WTC11 (cell line): ENCODE results near the gene LSM3. TPM values are rescaled to one million over a fixed set of nuclear protein-coding genes. Genes with fewer than 3 reads are reported as not detected.

ENCODE experiments used
- ATAC-seq: fragments of 200-7000 bp; cut with Tn5 transposase; 2 replicates; pipeline ENCODE4 v1.10.0; 2021; ENCODE audit warnings: mild to moderate bottlenecking, moderate library complexity
- CTCF ChIA-PET: fragments of 300-600 bp; sonication (Branson Sonifier 250); formaldehyde crosslinking; loops from one replicate; lab custom pipeline; 2021; ENCODE audit warnings: antibody characterized with exemption; lab: Charles Lee
- POLR2A ChIA-PET: fragments of 350-600 bp; sonication (Branson Sonifier 250); formaldehyde crosslinking; loops from one replicate; lab custom pipeline; 2021; ENCODE audit warnings: antibody characterized with exemption; lab: Charles Lee
- DNase-seq: peaks from one replicate; pipeline ENCODE4 v3.0.0; 2021; ENCODE audit warnings: low spot score
- H3K27ac Mint-ChIP-seq: 2 replicates; pipeline ENCODE4 v1.8.0; 2021; ENCODE audit warnings: mixed read lengths
- H3K27me3 Mint-ChIP-seq: 2 replicates; pipeline ENCODE4 v1.8.0; 2021; ENCODE audit warnings: low read depth, mild to moderate bottlenecking, moderate library complexity, mixed read lengths
- H3K36me3 Mint-ChIP-seq: 2 replicates; pipeline ENCODE4 v1.8.0; 2021; ENCODE audit warnings: mixed read lengths
- H3K4me1 Mint-ChIP-seq: 2 replicates; pipeline ENCODE4 v1.8.0; 2022; ENCODE audit warnings: mixed read lengths
- H3K4me3 Mint-ChIP-seq: 2 replicates; pipeline ENCODE4 v1.8.0; 2021; ENCODE audit warnings: mild to moderate bottlenecking, moderate library complexity, mixed read lengths
- H3K9me3 Mint-ChIP-seq: 2 replicates; pipeline ENCODE4 v1.8.0; 2021; ENCODE audit warnings: mixed read lengths
- ETV6 ChIP-seq: sonication (generic); formaldehyde crosslinking; IDR thresholded peaks from 2 replicates; pipeline ENCODE4 v1.8.1; 2022; ENCODE audit warnings: mild to moderate bottlenecking, missing genetic modification reagents
- FOXJ3 ChIP-seq: sonication (generic); formaldehyde crosslinking; IDR thresholded peaks from 2 replicates; pipeline ENCODE4 v1.9.0; 2021; ENCODE audit warnings: missing genetic modification reagents, mild to moderate bottlenecking, borderline replicate concordance
- FOXP1 ChIP-seq: sonication (generic); formaldehyde crosslinking; IDR thresholded peaks from 2 replicates; pipeline ENCODE4 v1.8.0; 2022; ENCODE audit warnings: missing genetic modification reagents, mild to moderate bottlenecking, moderate library complexity, borderline replicate concordance
- HMGA2 ChIP-seq: fragments of 250-450 bp; sonication (Bioruptor Pico); IDR thresholded peaks from 2 replicates; pipeline ENCODE4 v1.4.0; 2021; ENCODE audit warnings: mild to moderate bottlenecking, moderate library complexity
- IRF2 ChIP-seq: sonication (generic); formaldehyde crosslinking; IDR thresholded peaks from 2 replicates; pipeline ENCODE4 v1.8.0; 2022; ENCODE audit warnings: low read depth, missing genetic modification reagents, borderline replicate concordance
- MXD4 ChIP-seq: fragments of 250-450 bp; sonication (Bioruptor Pico); IDR thresholded peaks from 2 replicates; pipeline ENCODE4 v1.8.0; 2021; ENCODE audit warnings: mild to moderate bottlenecking, moderate library complexity, borderline replicate concordance
- MYBL2 ChIP-seq: sonication (generic); formaldehyde crosslinking; IDR thresholded peaks from 2 replicates; pipeline ENCODE4 v1.8.1; 2023; ENCODE audit warnings: mild to moderate bottlenecking, moderate library complexity, missing genetic modification reagents
- NFYB ChIP-seq: sonication (generic); formaldehyde crosslinking; conservative IDR thresholded peaks from 2 replicates; pipeline ENCODE4 v1.8.0; 2022; ENCODE audit warnings: low read depth, missing genetic modification reagents
- NR3C1 ChIP-seq: sonication (generic); formaldehyde crosslinking; conservative IDR thresholded peaks from 2 replicates; pipeline ENCODE4 v1.8.1; 2023; ENCODE audit warnings: low read depth, mild to moderate bottlenecking, missing genetic modification reagents
- RELA ChIP-seq: sonication (generic); formaldehyde crosslinking; IDR thresholded peaks from 2 replicates; pipeline ENCODE4 v1.8.1; 2022; ENCODE audit warnings: missing genetic modification reagents, mild to moderate bottlenecking, borderline replicate concordance
- RORB ChIP-seq: fragments of 250-450 bp; sonication (Bioruptor Pico); IDR thresholded peaks from 2 replicates; pipeline ENCODE4 v1.9.0; 2021; ENCODE audit warnings: mild to moderate bottlenecking
- SMAD3 ChIP-seq: sonication (generic); formaldehyde crosslinking; IDR thresholded peaks from 2 replicates; pipeline ENCODE4 v1.8.0; 2022; ENCODE audit warnings: missing genetic modification reagents, mild to moderate bottlenecking, borderline replicate concordance
- TEAD1 ChIP-seq: sonication (generic); formaldehyde crosslinking; IDR thresholded peaks from 2 replicates; pipeline ENCODE4 v1.8.0; 2022; ENCODE audit warnings: mild to moderate bottlenecking, missing genetic modification reagents
- TEAD4 ChIP-seq: sonication (generic); formaldehyde crosslinking; IDR thresholded peaks from 2 replicates; pipeline ENCODE4 v1.8.0; 2022; ENCODE audit warnings: mild to moderate bottlenecking, missing genetic modification reagents
- ZNF219 ChIP-seq: sonication (generic); formaldehyde crosslinking; IDR thresholded peaks from 2 replicates; pipeline ENCODE4 v1.8.0; 2023; ENCODE audit warnings: missing genetic modification reagents, mild to moderate bottlenecking, borderline replicate concordance
- ZNF423 ChIP-seq: fragments of 250-450 bp; sonication (Bioruptor Pico); IDR thresholded peaks from 2 replicates; pipeline ENCODE4 v2.1.2; 2022; ENCODE audit warnings: mild to moderate bottlenecking, moderate library complexity
- total RNA-seq: library from RNA; stranded (reverse); gene quantifications from 3 replicates; pipeline ENCODE4 v1.2.3, GENCODE V29; 2021
- TF ChIP-seq, protein P1 (sequence below): sonication (generic); formaldehyde crosslinking; IDR thresholded peaks from 2 replicates; pipeline ENCODE4 v1.8.1; 2023; ENCODE audit warnings: mild to moderate bottlenecking, moderate library complexity, missing genetic modification reagents
- TF ChIP-seq, protein P2 (sequence below): sonication (generic); formaldehyde crosslinking; IDR thresholded peaks from 2 replicates; pipeline ENCODE4 v1.8.1; 2022; ENCODE audit warnings: low read depth, missing genetic modification reagents, borderline replicate concordance
- TF ChIP-seq, protein P3 (sequence below): sonication (generic); formaldehyde crosslinking; IDR thresholded peaks from 2 replicates; pipeline ENCODE4 v1.8.0; 2022; ENCODE audit warnings: mild to moderate bottlenecking, missing genetic modification reagents
- TF ChIP-seq, protein P4 (sequence below): sonication (generic); formaldehyde crosslinking; IDR thresholded peaks from 2 replicates; pipeline ENCODE4 v1.8.0; 2023; ENCODE audit warnings: missing genetic modification reagents, mild to moderate bottlenecking, borderline replicate concordance
- TF ChIP-seq, protein P5 (sequence below): sonication (generic); formaldehyde crosslinking; IDR thresholded peaks from 2 replicates; pipeline ENCODE4 v1.8.1; 2023; ENCODE audit warnings: mild to moderate bottlenecking, missing genetic modification reagents

Gene LSM3
- total RNA-seq, 1 experiment from 2014 or later: 21.4 TPM

DNA sequence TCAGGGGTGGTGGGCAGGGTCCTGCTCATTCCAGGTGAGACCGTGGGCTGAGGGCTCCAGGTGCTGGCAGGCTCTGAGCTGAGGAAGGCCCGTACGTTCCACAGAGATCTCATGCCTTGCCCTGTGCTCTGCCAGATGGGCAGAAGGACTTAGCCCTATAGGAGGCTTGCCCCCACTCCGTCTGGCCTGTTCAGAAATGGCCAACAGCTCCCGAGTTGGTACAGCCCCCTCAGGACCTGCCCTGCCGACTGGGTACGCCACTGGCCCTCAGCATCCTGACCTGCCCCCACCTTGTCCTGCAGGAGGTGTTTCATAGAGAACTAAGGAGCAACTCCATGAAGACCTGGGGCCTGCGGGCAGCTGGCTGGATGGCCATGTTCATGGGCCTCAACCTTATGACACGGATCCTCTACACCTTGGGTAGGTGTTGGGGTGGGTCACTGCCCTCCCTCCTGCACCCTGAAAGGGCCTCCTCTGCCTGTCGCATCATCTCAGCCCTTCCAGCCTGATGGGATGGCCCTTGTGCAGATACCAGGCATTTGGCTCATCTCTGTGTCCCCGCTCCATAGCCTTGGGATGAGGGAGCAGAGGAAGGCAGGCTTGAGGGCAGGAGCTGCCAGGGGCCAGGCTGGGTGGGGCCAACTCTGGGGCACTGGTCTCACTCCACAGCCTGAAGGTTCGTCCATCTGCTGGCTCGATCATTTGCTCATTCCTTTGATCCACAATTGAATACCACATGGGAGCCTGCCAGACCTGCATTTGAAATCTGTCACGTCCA, 39.5 kb upstream of the LSM3 start (continued):
- no peak for TF ChIP-seq TEAD1 (CRISPR knock-in tag)
- no peak for TF ChIP-seq MXD4
- no peak for TF ChIP-seq SMAD3

DNA sequence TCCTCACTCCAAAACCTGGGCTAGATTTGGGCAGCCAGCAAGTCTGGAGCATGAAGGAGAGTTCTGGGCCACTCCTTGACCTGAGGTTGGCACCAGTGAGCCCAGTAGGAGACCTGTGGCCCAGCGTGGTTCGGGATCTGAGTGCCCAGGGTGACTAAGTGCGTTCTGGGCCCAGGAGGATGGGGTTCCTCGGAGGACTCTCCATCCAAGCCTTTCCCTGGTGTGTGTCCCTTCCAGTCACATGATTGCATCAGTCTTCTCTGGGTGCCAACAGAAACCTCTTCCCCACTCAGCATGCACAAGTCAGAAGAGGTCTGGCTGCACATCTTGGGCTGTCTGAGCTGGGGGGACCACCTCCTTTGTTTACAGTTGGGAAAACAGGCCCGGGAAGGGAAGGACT, 38.8 kb upstream of the LSM3 start:
- no peak for ATAC-seq
- H3K27me3 Mint-ChIP-seq: no peaks in the 10 kb centered on the region
- H3K9me3 Mint-ChIP-seq: no peaks in the 10 kb centered on the region
- CTCF ChIA-PET: interaction anchor here (4.9 kb wide), 1 partner anchor 243 kb away, joined by 18 read pairs; no protein-coding TSS in a partner anchor
- H3K4me3 Mint-ChIP-seq: no peak overlapping the region
- DNase-seq: no peak
- peaks cover 17% of the 10 kb centered on the region for H3K36me3 Mint-ChIP-seq
- TF ChIP-seq, protein P1, sequence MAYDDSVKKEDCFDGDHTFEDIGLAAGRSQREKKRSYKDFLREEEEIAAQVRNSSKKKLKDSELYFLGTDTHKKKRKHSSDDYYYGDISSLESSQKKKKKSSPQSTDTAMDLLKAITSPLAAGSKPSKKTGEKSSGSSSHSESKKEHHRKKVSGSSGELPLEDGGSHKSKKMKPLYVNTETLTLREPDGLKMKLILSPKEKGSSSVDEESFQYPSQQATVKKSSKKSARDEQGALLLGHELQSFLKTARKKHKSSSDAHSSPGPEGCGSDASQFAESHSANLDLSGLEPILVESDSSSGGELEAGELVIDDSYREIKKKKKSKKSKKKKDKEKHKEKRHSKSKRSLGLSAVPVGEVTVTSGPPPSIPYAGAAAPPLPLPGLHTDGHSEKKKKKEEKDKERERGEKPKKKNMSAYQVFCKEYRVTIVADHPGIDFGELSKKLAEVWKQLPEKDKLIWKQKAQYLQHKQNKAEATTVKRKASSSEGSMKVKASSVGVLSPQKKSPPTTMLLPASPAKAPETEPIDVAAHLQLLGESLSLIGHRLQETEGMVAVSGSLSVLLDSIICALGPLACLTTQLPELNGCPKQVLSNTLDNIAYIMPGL (CRISPR knock-in tag): no peak
- TF ChIP-seq MYBL2 (CRISPR knock-in tag): no peak
- no peak for TF ChIP-seq HMGA2
- TF ChIP-seq ZNF423 (CRISPR knock-in tag): no peak
- TF ChIP-seq, protein P2, sequence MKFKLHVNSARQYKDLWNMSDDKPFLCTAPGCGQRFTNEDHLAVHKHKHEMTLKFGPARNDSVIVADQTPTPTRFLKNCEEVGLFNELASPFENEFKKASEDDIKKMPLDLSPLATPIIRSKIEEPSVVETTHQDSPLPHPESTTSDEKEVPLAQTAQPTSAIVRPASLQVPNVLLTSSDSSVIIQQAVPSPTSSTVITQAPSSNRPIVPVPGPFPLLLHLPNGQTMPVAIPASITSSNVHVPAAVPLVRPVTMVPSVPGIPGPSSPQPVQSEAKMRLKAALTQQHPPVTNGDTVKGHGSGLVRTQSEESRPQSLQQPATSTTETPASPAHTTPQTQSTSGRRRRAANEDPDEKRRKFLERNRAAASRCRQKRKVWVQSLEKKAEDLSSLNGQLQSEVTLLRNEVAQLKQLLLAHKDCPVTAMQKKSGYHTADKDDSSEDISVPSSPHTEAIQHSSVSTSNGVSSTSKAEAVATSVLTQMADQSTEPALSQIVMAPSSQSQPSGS (CRISPR knock-in tag): no peak
- no peak for TF ChIP-seq NFYB
- TF ChIP-seq, protein P3, sequence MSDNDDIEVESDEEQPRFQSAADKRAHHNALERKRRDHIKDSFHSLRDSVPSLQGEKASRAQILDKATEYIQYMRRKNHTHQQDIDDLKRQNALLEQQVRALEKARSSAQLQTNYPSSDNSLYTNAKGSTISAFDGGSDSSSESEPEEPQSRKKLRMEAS (CRISPR knock-in tag): no peak
- TF ChIP-seq TEAD4 (CRISPR knock-in tag): no peak
- no peak for TF ChIP-seq TEAD1 (CRISPR knock-in tag)
- no peak for TF ChIP-seq RELA (CRISPR knock-in tag)
- TF ChIP-seq, protein P4, sequence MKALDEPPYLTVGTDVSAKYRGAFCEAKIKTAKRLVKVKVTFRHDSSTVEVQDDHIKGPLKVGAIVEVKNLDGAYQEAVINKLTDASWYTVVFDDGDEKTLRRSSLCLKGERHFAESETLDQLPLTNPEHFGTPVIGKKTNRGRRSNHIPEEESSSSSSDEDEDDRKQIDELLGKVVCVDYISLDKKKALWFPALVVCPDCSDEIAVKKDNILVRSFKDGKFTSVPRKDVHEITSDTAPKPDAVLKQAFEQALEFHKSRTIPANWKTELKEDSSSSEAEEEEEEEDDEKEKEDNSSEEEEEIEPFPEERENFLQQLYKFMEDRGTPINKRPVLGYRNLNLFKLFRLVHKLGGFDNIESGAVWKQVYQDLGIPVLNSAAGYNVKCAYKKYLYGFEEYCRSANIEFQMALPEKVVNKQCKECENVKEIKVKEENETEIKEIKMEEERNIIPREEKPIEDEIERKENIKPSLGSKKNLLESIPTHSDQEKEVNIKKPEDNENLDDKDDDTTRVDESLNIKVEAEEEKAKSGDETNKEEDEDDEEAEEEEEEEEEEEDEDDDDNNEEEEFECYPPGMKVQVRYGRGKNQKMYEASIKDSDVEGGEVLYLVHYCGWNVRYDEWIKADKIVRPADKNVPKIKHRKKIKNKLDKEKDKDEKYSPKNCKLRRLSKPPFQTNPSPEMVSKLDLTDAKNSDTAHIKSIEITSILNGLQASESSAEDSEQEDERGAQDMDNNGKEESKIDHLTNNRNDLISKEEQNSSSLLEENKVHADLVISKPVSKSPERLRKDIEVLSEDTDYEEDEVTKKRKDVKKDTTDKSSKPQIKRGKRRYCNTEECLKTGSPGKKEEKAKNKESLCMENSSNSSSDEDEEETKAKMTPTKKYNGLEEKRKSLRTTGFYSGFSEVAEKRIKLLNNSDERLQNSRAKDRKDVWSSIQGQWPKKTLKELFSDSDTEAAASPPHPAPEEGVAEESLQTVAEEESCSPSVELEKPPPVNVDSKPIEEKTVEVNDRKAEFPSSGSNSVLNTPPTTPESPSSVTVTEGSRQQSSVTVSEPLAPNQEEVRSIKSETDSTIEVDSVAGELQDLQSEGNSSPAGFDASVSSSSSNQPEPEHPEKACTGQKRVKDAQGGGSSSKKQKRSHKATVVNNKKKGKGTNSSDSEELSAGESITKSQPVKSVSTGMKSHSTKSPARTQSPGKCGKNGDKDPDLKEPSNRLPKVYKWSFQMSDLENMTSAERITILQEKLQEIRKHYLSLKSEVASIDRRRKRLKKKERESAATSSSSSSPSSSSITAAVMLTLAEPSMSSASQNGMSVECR (CRISPR knock-in tag): no peak
- no peak for TF ChIP-seq RORB (CRISPR knock-in tag)
- no peak for TF ChIP-seq ZNF219 (CRISPR knock-in tag)
- no peak for TF ChIP-seq ETV6
- TF ChIP-seq IRF2 (CRISPR knock-in tag): no peak
- TF ChIP-seq FOXJ3 (CRISPR knock-in tag): no peak
- TF ChIP-seq, protein P5, sequence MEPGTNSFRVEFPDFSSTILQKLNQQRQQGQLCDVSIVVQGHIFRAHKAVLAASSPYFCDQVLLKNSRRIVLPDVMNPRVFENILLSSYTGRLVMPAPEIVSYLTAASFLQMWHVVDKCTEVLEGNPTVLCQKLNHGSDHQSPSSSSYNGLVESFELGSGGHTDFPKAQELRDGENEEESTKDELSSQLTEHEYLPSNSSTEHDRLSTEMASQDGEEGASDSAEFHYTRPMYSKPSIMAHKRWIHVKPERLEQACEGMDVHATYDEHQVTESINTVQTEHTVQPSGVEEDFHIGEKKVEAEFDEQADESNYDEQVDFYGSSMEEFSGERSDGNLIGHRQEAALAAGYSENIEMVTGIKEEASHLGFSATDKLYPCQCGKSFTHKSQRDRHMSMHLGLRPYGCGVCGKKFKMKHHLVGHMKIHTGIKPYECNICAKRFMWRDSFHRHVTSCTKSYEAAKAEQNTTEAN: no peak
- no peak for TF ChIP-seq NR3C1 (CRISPR knock-in tag)
- no peak for TF ChIP-seq FOXP1 (CRISPR knock-in tag)
- POLR2A ChIA-PET: no interaction called here
- peaks cover 7% of the 10 kb centered on the region; the same call in 1 of the 2 replicates for H3K4me1 Mint-ChIP-seq
- no peak overlapping the region; the same call in 1 of the 2 replicates for H3K27ac Mint-ChIP-seq
